ENCODE data around the gene TAS2R30.

- TF ChIP-seq CTCF (conservative IDR thresholded peaks at IDR 0.05; ENCODE audit: low read depth, low read length) (no peak), EZH2 (IDR thresholded peaks at IDR 0.05; ENCODE audit: borderline replicate concordance, low read depth, low read length, poor library complexity, severe bottlenecking) (no peak)
These were observed 3.4 kb downstream of the TAS2R30 start for GRCh38 chr12:11130999-11131398.
